Measurements from ENCODE around the gene KRT84.
"Not testable (repeated sequence)": the region's sequence is repeated elsewhere in the genome, so short reads cannot be mapped to it uniquely, and the experiment has no call there.

Gene KRT84

GRCh38 chr12:52411815-52412214 is 26.4 kb upstream of the KRT84 start:
- no peak for TF ChIP-seq CTCF (conservative IDR thresholded peaks at IDR 0.05; ENCODE audit: low read depth, low read length)
- no peak overlapping the region for H3K4me3 ChIP-seq (ENCODE audit: low read depth, low read length)
- no peak for DNase-seq (ENCODE audit: low read depth)

GRCh38 chr12:52410589-52411248 is 25.3 kb upstream of the KRT84 start:
- not testable (repeated sequence) for H3K4me3 ChIP-seq (ENCODE audit: low read depth, low read length); DNase-seq (ENCODE audit: low read depth)

DNA sequence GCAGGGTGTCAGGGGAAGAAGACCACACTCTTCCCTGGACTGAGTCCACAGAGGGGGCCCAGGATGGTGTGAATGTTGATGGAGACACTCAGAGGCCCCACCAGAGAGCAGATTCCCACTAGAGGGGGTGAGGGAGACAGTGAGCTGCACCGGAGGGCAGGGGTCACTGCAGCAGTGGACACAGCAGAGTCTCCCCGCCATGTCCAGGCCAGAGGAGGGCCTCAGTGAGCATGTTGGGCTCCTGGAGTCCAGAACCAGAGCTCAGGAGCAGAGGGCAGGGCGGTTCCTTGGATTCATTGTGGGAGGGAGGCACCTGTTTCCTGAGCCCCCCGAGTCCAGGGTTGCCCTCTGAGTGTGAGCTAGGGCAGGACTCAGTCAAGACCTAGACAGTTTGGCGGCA is 22.5 kb upstream of the KRT84 start:
- H3K4me3 ChIP-seq (ENCODE audit: low read depth, low read length), result no peak overlapping the region
- no peak for DNase-seq (ENCODE audit: low read depth)
- peak; percentile 14 for TF ChIP-seq CTCF (conservative IDR thresholded peaks at IDR 0.05; ENCODE audit: low read depth, low read length)

DNA sequence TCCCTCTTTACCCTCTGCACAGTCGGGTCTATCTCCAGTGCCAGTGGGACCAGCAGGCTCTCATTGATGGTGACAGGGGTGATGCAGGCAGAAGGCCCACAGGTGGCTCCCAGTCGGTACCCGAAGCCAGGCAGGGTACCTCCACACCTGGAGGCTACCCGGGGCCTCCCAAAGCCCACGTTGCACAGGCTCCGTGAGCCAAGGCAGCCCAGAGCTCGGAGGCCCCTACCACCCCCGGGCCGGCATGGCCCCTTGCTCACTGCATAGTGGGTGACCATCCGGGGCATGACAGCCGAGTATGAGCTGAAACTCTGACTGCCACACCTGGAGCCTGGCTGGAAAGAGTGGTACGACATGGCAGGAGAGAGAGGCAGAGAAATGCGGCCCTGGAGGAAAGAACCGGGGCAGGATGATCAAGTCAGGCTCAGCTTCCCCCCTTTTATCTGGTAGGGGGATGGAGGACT is 20.5 kb upstream of the KRT84 start, which contains the start of gene KRT82:
Gene KRT82 (minus strand): TSS at position 414 of the 464 bp plus-strand sequence. CDS start 58 bp downstream, at position 356.
- no peak within 1 kb of the TSS for H3K4me3 ChIP-seq (ENCODE audit: low read depth, low read length)
- no peak for DNase-seq (ENCODE audit: low read depth)
- no peak for TF ChIP-seq CTCF (conservative IDR thresholded peaks at IDR 0.05; ENCODE audit: low read depth, low read length)

DNA sequence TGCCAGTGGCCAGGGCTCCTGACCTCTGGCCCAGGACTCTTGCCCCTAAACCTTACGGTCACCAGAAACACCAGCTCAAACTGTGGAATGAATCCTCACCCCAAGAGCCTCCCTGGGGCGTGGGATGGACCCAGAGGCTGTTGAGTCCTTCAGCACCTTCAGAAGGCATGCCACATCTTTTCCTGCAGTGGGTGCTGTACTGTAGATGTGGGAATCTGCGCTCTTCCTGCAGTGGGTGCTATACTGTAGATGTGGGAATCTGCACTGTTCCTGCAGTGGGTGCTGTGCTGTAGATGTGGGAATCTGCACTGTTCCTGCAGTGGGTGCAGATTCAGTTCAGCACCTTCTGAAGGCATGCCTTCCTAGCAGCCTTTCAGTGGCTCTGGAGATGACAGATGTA is 19.5 kb upstream of the KRT84 start:
- no peak for DNase-seq (ENCODE audit: low read depth)
- TF ChIP-seq CTCF (conservative IDR thresholded peaks at IDR 0.05; ENCODE audit: low read depth, low read length), result peak; percentile 28
- H3K4me3 ChIP-seq (ENCODE audit: low read depth, low read length), result no peak overlapping the region

- no peak for DNase-seq (ENCODE audit: low read depth)
- no peak overlapping the region for H3K4me3 ChIP-seq (ENCODE audit: low read depth, low read length)
- no peak for TF ChIP-seq CTCF (conservative IDR thresholded peaks at IDR 0.05; ENCODE audit: low read depth, low read length)
Measured at GRCh38 chr12:52403561-52403960, 18.1 kb upstream of the KRT84 start.

- DNase-seq (ENCODE audit: low read depth), result no peak
- no peak overlapping the region for H3K4me3 ChIP-seq (ENCODE audit: low read depth, low read length)
- no peak for TF ChIP-seq CTCF (conservative IDR thresholded peaks at IDR 0.05; ENCODE audit: low read depth, low read length)
Measured at GRCh38 chr12:52402873-52403540, 17.6 kb upstream of the KRT84 start.
